WI38 (cell line): ENCODE measurements around the gene INPP4B.

Source experiments
- H3K4me3 ChIP-seq: 2 replicates; pipeline ENCODE4 v1.5.1; 2011; ENCODE audit warnings: low read depth, mild to moderate bottlenecking, control low read depth, low read length
- TF ChIP-seq, protein P1 (sequence below): IDR thresholded peaks from 2 replicates; pipeline ENCODE4 v1.5.1; 2012; ENCODE audit warnings: low read depth, mild to moderate bottlenecking, control low read depth, low read length

INPP4B gene

DNA sequence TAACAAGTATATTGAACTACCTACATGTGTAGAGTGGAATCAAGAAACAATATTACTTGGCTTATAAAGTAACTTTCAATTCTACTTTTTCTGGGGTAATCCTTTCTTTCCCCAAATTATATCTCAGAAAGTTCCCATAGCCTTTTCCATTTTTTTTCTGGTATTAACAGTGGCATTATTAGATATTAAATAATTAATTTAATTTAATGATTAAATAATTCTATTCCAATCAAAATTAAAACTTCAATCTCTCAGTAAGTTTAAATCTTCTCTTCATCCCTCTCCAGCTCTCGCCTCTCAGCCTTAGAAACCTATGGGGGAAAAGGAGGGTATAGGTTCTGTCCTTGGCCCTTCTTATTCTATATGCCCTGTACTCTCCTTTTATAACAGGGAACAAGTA, 262.4 kb downstream of the INPP4B start:
- TF ChIP-seq, protein P1, sequence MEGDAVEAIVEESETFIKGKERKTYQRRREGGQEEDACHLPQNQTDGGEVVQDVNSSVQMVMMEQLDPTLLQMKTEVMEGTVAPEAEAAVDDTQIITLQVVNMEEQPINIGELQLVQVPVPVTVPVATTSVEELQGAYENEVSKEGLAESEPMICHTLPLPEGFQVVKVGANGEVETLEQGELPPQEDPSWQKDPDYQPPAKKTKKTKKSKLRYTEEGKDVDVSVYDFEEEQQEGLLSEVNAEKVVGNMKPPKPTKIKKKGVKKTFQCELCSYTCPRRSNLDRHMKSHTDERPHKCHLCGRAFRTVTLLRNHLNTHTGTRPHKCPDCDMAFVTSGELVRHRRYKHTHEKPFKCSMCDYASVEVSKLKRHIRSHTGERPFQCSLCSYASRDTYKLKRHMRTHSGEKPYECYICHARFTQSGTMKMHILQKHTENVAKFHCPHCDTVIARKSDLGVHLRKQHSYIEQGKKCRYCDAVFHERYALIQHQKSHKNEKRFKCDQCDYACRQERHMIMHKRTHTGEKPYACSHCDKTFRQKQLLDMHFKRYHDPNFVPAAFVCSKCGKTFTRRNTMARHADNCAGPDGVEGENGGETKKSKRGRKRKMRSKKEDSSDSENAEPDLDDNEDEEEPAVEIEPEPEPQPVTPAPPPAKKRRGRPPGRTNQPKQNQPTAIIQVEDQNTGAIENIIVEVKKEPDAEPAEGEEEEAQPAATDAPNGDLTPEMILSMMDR = no peak
- no peak overlapping the region for H3K4me3 ChIP-seq

DNA sequence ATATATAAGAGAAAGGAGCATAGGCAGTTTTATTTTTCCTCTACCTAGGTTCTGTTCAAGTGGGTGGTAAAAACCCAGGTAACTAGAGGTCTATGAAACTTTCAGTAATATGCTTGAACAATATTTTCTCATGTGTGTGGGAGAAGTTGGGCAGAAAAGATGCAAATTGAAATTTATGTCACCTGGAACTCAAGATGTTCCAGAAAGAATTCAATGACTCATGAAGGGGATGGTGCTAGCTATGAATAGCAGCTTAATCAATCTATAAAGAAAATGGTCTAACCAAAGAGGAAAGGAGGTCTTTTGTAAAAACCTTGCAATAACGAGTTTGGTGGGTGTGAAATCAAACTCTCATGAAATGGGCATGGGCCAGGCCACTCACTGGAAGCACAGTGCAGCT, 263.8 kb downstream of the INPP4B start:
- TF ChIP-seq, protein P1 = no peak

DNA sequence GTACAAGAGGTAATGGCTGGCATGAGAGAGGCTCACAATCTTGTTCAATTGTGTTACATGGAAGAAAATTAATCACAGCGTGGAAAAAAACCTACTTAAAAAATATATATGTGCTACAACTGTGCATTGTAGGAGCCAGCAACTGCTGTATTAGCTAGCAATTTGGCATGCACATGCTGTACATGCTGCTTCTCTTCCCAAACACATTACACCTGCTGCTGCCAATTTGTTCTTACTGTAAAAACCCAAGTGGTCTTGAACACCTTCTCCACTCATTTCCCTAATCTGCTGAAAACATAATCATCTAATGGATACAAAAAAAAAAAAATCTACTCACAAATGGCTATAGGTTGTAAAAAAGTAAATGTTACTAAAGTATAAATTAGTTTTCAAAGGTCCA, 264.2 kb downstream of the INPP4B start:
- H3K4me3 ChIP-seq = no peak overlapping the region
- TF ChIP-seq, protein P1 = no peak

More for the DNA sequence above, 263.8 kb downstream of the INPP4B start:
- no peak overlapping the region for H3K4me3 ChIP-seq

DNA sequence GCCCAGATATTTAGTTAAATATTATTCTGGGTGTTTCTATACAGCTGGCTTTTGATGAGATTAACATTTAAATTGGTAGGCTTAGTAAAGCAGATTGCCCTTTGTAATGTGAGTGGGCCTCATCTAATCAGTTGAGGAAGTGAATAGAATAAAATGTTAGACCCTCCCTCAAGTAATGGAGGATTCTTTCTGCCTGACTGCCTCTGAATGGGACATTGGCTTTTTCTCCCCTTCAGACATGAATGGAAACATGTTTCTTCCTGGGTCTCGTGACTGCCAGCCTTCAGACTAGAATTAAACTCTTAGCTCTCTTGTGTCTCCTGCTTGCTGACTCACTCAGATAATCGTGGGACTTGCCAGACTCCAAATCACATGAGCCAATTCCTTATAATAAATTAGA, 266.7 kb downstream of the INPP4B start:
- TF ChIP-seq, protein P1 = no peak
- no peak overlapping the region for H3K4me3 ChIP-seq

DNA sequence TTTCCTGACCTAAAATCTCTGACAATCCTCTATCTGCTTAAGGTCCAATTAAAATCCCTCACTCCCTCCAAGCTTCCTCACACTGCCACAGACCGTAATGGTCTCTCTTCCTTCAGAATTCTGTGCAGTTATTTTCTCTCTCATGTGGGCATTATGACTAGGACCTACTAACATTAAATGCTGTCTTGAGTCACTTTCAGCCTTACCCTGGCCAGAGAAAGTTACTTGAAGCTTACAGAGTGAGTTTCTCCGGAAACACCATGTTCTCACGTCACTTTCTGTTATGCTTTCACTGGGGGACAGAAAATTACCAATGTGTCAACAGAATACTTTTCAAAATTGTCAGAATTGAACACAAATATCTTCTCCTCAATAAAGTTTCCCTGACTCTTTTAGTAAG, 271.8 kb downstream of the INPP4B start:
- TF ChIP-seq, protein P1 = no peak
- H3K4me3 ChIP-seq = no peak overlapping the region

DNA sequence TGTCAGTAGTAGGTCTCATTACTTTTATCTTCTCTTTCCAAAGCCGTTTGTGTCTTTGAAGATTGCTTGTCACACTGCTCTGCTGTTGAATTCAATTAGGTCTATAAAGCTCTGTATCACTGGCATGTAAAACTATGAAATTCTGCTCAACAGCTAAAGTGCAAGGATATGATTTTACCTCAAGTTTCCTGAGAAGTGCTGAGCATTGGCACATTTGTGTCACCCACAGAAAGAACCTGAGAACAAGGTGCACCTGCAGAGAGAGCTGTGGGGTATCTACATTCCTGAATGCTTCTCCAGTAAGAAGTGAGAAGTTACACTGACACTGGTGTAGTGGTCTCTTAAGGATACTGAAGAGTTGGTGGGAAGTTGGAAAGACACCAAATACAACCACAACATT, 274.0 kb downstream of the INPP4B start:
- H3K4me3 ChIP-seq = no peak overlapping the region
- TF ChIP-seq, protein P1 = no peak

DNA sequence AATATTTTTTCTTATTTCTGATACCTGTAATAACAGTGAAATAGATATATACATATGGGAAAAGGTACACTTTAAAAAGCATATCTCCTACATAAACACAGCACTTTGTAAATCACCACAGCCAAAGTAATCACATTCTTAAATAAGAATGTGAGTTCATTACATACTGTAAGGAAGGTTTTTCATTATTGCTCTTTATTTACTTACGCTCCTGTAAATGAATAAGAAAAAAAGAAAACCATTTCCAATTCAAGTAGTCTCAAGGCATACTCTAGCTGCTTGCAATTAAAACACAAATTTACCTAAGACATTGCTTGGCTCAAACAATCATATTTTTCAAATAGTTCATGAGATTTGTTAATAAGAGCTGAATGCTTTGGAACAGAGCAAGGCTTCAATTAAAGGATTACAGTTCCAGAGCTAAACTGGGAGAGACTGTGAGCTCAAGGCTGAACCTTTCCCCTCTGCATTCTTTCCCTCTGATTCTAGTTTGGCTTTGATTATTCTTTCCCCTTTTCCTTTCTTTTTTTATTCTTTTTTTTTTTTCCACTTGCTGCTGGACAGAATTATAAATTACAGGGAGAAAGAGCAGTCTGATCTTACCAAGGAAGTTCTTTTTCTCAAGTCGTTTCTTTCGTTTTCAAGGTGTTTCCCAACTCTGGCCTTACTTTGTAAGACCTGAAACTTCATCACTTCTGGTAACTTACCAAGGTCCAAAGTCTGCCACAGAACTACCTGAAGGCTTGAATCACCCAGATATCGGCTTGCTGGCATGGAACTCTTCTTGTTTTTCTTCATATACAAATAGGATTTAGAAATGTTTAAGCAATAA, 278.3 kb downstream of the INPP4B start:
- TF ChIP-seq, protein P1 = no peak
- H3K4me3 ChIP-seq = no peak overlapping the region
